Peyer's patch (tissue), 4 donors: ENCODE data around the gene DRD2.

Experiments used
- POLR2A ChIP-seq, 2 donors: fragments of 450-650 bp; IDR thresholded peaks; one replicate each; pipeline ENCODE4 v1.5.1; 2017; ENCODE audit warnings: antibody characterized with exemption in 2 of 2, mild to moderate bottlenecking in 2 of 2, moderate library complexity in 2 of 2
- TF ChIP-seq, protein P1 (sequence below), 6 experiments: fragments of 450-650 bp in 4 of 6; fragments of 200-600 bp in 2 of 6; sonication (generic) in 1 of 6; IDR thresholded peaks; one replicate each; pipeline ENCODE4 v1.5.1; 2017 to 2019; ENCODE audit warnings: antibody characterized with exemption in 6 of 6, mild to moderate bottlenecking in 3 of 6, moderate library complexity in 1 of 6

- TF ChIP-seq, protein P1, sequence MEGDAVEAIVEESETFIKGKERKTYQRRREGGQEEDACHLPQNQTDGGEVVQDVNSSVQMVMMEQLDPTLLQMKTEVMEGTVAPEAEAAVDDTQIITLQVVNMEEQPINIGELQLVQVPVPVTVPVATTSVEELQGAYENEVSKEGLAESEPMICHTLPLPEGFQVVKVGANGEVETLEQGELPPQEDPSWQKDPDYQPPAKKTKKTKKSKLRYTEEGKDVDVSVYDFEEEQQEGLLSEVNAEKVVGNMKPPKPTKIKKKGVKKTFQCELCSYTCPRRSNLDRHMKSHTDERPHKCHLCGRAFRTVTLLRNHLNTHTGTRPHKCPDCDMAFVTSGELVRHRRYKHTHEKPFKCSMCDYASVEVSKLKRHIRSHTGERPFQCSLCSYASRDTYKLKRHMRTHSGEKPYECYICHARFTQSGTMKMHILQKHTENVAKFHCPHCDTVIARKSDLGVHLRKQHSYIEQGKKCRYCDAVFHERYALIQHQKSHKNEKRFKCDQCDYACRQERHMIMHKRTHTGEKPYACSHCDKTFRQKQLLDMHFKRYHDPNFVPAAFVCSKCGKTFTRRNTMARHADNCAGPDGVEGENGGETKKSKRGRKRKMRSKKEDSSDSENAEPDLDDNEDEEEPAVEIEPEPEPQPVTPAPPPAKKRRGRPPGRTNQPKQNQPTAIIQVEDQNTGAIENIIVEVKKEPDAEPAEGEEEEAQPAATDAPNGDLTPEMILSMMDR (IDR thresholded peaks at IDR 0.05) = no peak
- TF ChIP-seq POLR2A (IDR thresholded peaks at IDR 0.05) = no peak
Measured at GRCh38 chr11:113454455-113454854, 20.7 kb downstream of the DRD2 start.
